Endothelial cell of umbilical vein (primary cell): Measurements from ENCODE around the gene GLYATL1. TPM values are rescaled to one million over a fixed set of nuclear protein-coding genes. Genes with fewer than 3 reads are reported as not detected.

Experiments
- BruUV-seq: library from RNA; stranded (reverse); fragments of 400-500 nt; replicated peaks from 2 replicates; lab custom pipeline; 2021; lab: Mats Ljungman, UMichigan
- CTCF ChIA-PET: fragments of 300-600, 350-600 bp; sonication (Branson Sonifier 250); formaldehyde crosslinking; loops from one replicate; lab custom pipeline; 2021; ENCODE audit warnings: antibody characterized with exemption, inconsistent platforms; lab: Charles Lee
- POLR2A ChIA-PET: fragments of 300-600, 350-600 bp; sonication (Branson Sonifier 250); formaldehyde crosslinking; loops from one replicate; lab custom pipeline; 2021; ENCODE audit warnings: antibody characterized with exemption, inconsistent platforms; lab: Charles Lee
- DNase-seq: peaks from one replicate; pipeline ENCODE4 v3.0.0-alpha.2; 2011; ENCODE audit warnings: low read depth, low spot score
- FAIRE-seq: peaks from 2 replicates; lab custom pipeline; 2011; peaks lifted over from hg19 to GRCh38; lab: Jason Lieb, UNC
- H2AFZ ChIP-seq: 2 replicates; pipeline ENCODE4 v1.6.0; 2012; ENCODE audit warnings: low read depth, low read length, control low read depth, inconsistent platforms
- H3K27ac ChIP-seq: 2 replicates; pipeline ENCODE4 v1.5.1; 2011; ENCODE audit warnings: low read depth, mild to moderate bottlenecking, control low read depth, low read length, moderate library complexity; ENCODE audit not compliant: insufficient read depth
- H3K27me3 ChIP-seq, 2 experiments: 2 replicates each; pipeline versions ENCODE4 v1.6.0 to v1.6.1; 2011; ENCODE audit warnings: low read length in 2 of 2, mixed read lengths in 1 of 2; ENCODE audit not compliant: control insufficient read depth in 2 of 2, insufficient read depth in 2 of 2
- H3K36me3 ChIP-seq, 2 experiments: 2 replicates in 1 of 2; 3 replicates in 1 of 2; pipeline ENCODE4 v1.5.1; 2011; ENCODE audit warnings: low read length in 2 of 2, mild to moderate bottlenecking in 1 of 2, moderate library complexity in 1 of 2; ENCODE audit not compliant: control insufficient read depth in 2 of 2, insufficient read depth in 2 of 2; ENCODE audit errors: extremely low read depth in 1 of 2
- H3K4me1 ChIP-seq: 3 replicates; pipeline ENCODE4 v1.5.1; 2011; ENCODE audit warnings: mild to moderate bottlenecking, low read length; ENCODE audit not compliant: control insufficient read depth, insufficient read depth; ENCODE audit errors: extremely low read depth
- H3K4me2 ChIP-seq: 2 replicates; pipeline ENCODE4 v1.6.1; 2011; ENCODE audit warnings: low read length, control low read depth, mixed read lengths; ENCODE audit not compliant: insufficient read depth
- H3K4me3 ChIP-seq, 3 experiments: fragments of 200-600 bp in 1 of 3; sonication (generic), shearing (Covaris generic) in 1 of 3; replicated peaks in 1 of 3; 2 replicates each; pipeline ENCODE4 v1.5.1; 2011 to 2016; ENCODE audit warnings: control low read depth in 3 of 3, low read length in 3 of 3, mild to moderate bottlenecking in 2 of 3, inconsistent platforms in 1 of 3, low read depth in 1 of 3, moderate library complexity in 1 of 3; ENCODE audit not compliant: insufficient read depth in 1 of 3
- H3K79me2 ChIP-seq: 2 replicates; pipeline ENCODE4 v1.6.0; 2012; ENCODE audit warnings: low read length, inconsistent platforms; ENCODE audit not compliant: control insufficient read depth, insufficient read depth
- H3K9ac ChIP-seq: replicated peaks from 2 replicates; pipeline ENCODE3; 2011; ENCODE audit warnings: low read length, control low read depth; ENCODE audit not compliant: insufficient read depth; ENCODE audit errors: extremely low read depth
- H3K9me1 ChIP-seq: replicated peaks from 3 replicates; pipeline ENCODE4 v1.6.0; 2011; ENCODE audit warnings: mild to moderate bottlenecking, low read length; ENCODE audit not compliant: control insufficient read depth, insufficient read depth; ENCODE audit errors: extremely low read depth
- H3K9me3 ChIP-seq: replicated peaks from 2 replicates; pipeline ENCODE4 v1.5.1; 2012; ENCODE audit warnings: low read length, inconsistent platforms; ENCODE audit not compliant: control insufficient read depth, insufficient read depth
- H4K20me1 ChIP-seq: replicated peaks from 2 replicates; pipeline ENCODE3; 2011; ENCODE audit warnings: mild to moderate bottlenecking, low read length; ENCODE audit not compliant: control insufficient read depth, insufficient read depth; ENCODE audit errors: extremely low read depth
- CTCF ChIP-seq, 2 donors: IDR thresholded peaks; 1 replicate in 1 of 2; 2 replicates in 1 of 2; pipeline ENCODE4 v1.5.1; 2011; ENCODE audit warnings: low read length in 2 of 2, mild to moderate bottlenecking in 2 of 2, moderate library complexity in 2 of 2, control low read depth in 1 of 2, inconsistent platforms in 1 of 2, low read depth in 1 of 2; ENCODE audit not compliant: insufficient read depth in 1 of 2; ENCODE audit errors: extremely low read depth in 1 of 2
- EZH2 ChIP-seq: IDR thresholded peaks from 2 replicates; pipeline ENCODE4 v1.6.1; 2012; ENCODE audit warnings: borderline replicate concordance, low read depth, mild to moderate bottlenecking, moderate library complexity, low read length, inconsistent platforms; ENCODE audit not compliant: severe bottlenecking
- FOS ChIP-seq: IDR thresholded peaks from 2 replicates; pipeline ENCODE4 v1.6.1; 2011; ENCODE audit warnings: mild to moderate bottlenecking, low read length, moderate library complexity, borderline replicate concordance; ENCODE audit not compliant: insufficient read depth
- GATA2 ChIP-seq: IDR thresholded peaks from 2 replicates; pipeline ENCODE4 v1.7.0; 2011; ENCODE audit warnings: low read depth, mild to moderate bottlenecking, moderate library complexity, mixed read lengths, low read length; ENCODE audit not compliant: insufficient read length, insufficient read depth
- JUN ChIP-seq: IDR thresholded peaks from 2 replicates; pipeline ENCODE4 v1.6.1; 2011; ENCODE audit warnings: borderline replicate concordance, low read depth; ENCODE audit not compliant: insufficient read length, insufficient read depth
- MAX ChIP-seq: IDR thresholded peaks from 2 replicates; pipeline ENCODE4 v1.6.1; 2011; ENCODE audit not compliant: insufficient read depth, insufficient read length
- MYC ChIP-seq: IDR thresholded peaks from one replicate; pipeline ENCODE4 v1.6.1; 2011; ENCODE audit warnings: mild to moderate bottlenecking, low read depth, low read length
- POLR2A ChIP-seq: IDR thresholded peaks from 2 replicates; pipeline ENCODE4 v1.6.1; 2012; ENCODE audit warnings: low read depth, mild to moderate bottlenecking, control low read depth, low read length
- POLR2AphosphoS5 ChIP-seq: IDR thresholded peaks from 2 replicates; pipeline ENCODE4 v1.6.1; 2012; ENCODE audit warnings: low read depth, mild to moderate bottlenecking, control low read depth, low read length, moderate library complexity; ENCODE audit not compliant: insufficient read depth
- dilution Hi-C: fragments of 300-500 bp; cut with MboI; formaldehyde crosslinking; loops from one replicate; pipeline ENCODE4 v1.15.0; 2019; ENCODE audit warnings: low sequenced_read_pairs; ENCODE audit not compliant: extremely low pct_ligation_motif_present
- intact Hi-C: fragments of 100-400 bp; cut with micrococcal nuclease; formaldehyde crosslinking; loops from one replicate; pipeline ENCODE4 v1.10.0; 2022
- polyA plus RNA-seq, 4 experiments: library from polyadenylated mRNA; depleted of rRNA in 3 of 4; stranded (reverse) in 3 of 4; unstranded in 1 of 4; fragments of >200 nt; gene quantifications; 2 replicates each; pipeline versions ENCODE4 v1.2.1 to v1.2.3, GENCODE V29; 2011 to 2012; ENCODE audit warnings: missing spikeins in 1 of 4
- total RNA-seq: library from RNA; stranded (reverse); gene quantifications from 2 replicates; pipeline ENCODE4 v1.2.3, GENCODE V29; 2021

Gene GLYATL1
- total and polyA plus RNA-seq, 2 donors (not counting 3 experiments of a cell fraction or from before 2014, with no cell fraction given), result not detected

- Histone ChIP-seq H3K4me3 (no peak overlapping the region), H4K20me1 (no peaks in the 10 kb centered on the region), H2AFZ (no peak overlapping the region), H3K36me3 (no peaks in the 10 kb centered on the region), H3K4me2 (no peak overlapping the region), H3K9ac (no peak overlapping the region), H3K27me3 (no peaks in the 10 kb centered on the region), H3K9me3 (no peaks in the 10 kb centered on the region), H3K79me2 (no peaks in the 10 kb centered on the region), H3K9me1 (no peaks in the 10 kb centered on the region), H3K27ac (no peak overlapping the region), H3K4me1 (no peaks in the 10 kb centered on the region)
- FAIRE-seq (no peak), DNase-seq (no peak)
- intact Hi-C loops (no loop called here), dilution Hi-C loops (no loop called here)
- CTCF ChIA-PET, result no interaction called here
- no TSS peak for BruUV-seq
- TF ChIP-seq MAX (no peak), JUN (no peak), CTCF (IDR thresholded peaks at IDR 0.05; ENCODE audit: extremely low read depth in 1 of 2, insufficient read depth in 1 of 2, low read depth in 1 of 2, low read length in 2 of 2) (no peak), POLR2AphosphoS5 (no peak), EZH2 (no peak), GATA2 (no peak), MYC (no peak), POLR2A (no peak), FOS (no peak)
- POLR2A ChIA-PET, result no interaction called here
These were observed 25.6 kb upstream of the GLYATL1 start for GRCh38 chr11:58913685-58914084.
